Measurements from ENCODE around the gene RNPEPL1.

DNA sequence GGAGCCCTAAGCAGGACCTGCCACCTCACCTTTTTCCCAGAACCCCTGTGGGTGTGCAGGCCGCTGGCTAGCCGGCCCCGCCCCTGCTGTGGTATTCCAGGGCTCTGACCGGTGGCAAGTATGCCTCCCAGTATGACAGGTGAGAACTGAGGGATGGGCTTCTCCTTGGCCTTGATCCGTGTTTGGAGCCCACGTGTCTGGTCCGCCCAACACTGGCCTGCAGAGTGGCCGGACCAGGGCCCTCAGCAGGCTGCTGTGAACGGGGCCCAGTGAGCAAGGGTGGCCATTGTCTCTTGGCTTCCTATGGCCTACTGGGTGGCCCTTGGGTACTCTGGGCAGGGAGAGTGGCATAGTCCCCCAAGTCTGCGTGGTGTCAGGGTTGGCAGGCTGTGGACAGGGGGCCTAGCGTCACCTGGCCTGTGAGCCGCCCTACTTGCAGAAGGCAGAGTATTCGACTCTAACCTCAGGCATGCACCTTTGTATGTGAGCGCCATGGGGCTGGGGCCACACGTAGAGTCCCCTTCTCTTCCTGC, 1.8 kb downstream of the RNPEPL1 start:
- TF ChIP-seq, protein P1, sequence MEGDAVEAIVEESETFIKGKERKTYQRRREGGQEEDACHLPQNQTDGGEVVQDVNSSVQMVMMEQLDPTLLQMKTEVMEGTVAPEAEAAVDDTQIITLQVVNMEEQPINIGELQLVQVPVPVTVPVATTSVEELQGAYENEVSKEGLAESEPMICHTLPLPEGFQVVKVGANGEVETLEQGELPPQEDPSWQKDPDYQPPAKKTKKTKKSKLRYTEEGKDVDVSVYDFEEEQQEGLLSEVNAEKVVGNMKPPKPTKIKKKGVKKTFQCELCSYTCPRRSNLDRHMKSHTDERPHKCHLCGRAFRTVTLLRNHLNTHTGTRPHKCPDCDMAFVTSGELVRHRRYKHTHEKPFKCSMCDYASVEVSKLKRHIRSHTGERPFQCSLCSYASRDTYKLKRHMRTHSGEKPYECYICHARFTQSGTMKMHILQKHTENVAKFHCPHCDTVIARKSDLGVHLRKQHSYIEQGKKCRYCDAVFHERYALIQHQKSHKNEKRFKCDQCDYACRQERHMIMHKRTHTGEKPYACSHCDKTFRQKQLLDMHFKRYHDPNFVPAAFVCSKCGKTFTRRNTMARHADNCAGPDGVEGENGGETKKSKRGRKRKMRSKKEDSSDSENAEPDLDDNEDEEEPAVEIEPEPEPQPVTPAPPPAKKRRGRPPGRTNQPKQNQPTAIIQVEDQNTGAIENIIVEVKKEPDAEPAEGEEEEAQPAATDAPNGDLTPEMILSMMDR (tag by site-specific recombination; IDR thresholded peaks at IDR 0.05) = no peak
- TF ChIP-seq ZNF776 (tag by site-specific recombination; IDR thresholded peaks at IDR 0.05; ENCODE audit: borderline replicate concordance) (no peak), ZNF335 (tag by site-specific recombination; conservative IDR thresholded peaks at IDR 0.05) (no peak)
